ENCODE data around the gene ERMAP.

DNA sequence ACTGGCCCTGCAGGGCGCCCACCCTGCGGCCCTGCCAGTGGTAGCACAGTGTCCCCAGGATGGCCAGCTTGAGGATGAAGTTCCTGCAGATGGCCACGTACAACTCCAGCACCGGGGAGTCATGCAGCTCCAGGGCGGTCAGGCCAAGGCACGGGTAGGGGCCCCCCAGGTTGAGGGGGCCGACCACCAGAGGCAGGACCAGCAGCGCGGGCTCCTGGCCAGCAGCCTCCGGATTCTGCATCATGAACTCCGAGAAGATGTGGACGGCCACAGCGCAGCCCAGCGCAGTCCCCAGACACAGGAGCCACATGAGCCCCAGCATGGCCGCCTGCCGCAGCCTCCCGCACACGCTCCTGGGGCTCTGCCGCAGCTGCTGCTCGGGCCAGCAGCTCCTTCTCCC, 70.4 kb downstream of the ERMAP start:
- no peak for TF ChIP-seq CTCF (conservative IDR thresholded peaks at IDR 0.05)
- TF ChIP-seq ZFX (IDR thresholded peaks at IDR 0.05), result no peak
